GM23248 (cell line): ENCODE results near the gene LDB2.

Source experiments
- EZH2 ChIP-seq: fragments of 200-600 bp; sonication (generic); IDR thresholded peaks from 2 replicates; pipeline ENCODE4 v1.6.1; 2018; ENCODE audit warnings: antibody characterized with exemption, mild to moderate bottlenecking; ENCODE audit not compliant: insufficient read depth, poor library complexity, severe bottlenecking
- EZH2phosphoT487 ChIP-seq: fragments of 200-600 bp; sonication (generic); IDR thresholded peaks from 2 replicates; pipeline ENCODE4 v1.6.1; 2018; ENCODE audit warnings: antibody characterized with exemption, moderate library complexity, mild to moderate bottlenecking, low read depth; ENCODE audit not compliant: insufficient read depth

DNA sequence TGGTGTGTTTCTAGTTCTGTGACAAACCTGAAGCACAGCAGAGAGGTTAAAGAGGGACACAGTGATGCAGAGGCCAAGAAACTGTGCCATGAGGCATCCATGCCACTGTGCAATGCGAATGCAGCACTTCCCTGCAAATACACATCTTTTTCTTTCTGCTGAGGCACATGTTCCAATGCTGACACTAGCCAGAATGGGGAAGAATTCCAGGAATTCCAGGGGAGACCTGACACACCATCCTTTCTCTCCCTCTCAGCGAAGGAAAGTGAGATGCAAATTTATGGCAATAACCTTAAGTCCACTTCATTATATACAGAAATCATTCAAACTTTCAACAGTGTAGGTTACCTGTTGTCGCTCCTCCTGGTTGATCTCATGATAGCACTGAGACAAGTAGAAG lies 204.8 kb downstream of the LDB2 start:
- no peak for TF ChIP-seq EZH2
- TF ChIP-seq EZH2phosphoT487 = no peak
